GM19468 (cell line): ENCODE data around the gene SLC22A31.

ENCODE experiments used
- ATAC-seq: cut with Tn5 transposase; IDR thresholded peaks from one replicate; pipeline ENCODE4 v1.9.1; 2021; ENCODE audit warnings: mild to moderate bottlenecking, moderate library complexity, moderate number of reproducible peaks; ENCODE audit not compliant: unreplicated experiment; ENCODE audit errors: extremely low read depth

Gene SLC22A31

DNA sequence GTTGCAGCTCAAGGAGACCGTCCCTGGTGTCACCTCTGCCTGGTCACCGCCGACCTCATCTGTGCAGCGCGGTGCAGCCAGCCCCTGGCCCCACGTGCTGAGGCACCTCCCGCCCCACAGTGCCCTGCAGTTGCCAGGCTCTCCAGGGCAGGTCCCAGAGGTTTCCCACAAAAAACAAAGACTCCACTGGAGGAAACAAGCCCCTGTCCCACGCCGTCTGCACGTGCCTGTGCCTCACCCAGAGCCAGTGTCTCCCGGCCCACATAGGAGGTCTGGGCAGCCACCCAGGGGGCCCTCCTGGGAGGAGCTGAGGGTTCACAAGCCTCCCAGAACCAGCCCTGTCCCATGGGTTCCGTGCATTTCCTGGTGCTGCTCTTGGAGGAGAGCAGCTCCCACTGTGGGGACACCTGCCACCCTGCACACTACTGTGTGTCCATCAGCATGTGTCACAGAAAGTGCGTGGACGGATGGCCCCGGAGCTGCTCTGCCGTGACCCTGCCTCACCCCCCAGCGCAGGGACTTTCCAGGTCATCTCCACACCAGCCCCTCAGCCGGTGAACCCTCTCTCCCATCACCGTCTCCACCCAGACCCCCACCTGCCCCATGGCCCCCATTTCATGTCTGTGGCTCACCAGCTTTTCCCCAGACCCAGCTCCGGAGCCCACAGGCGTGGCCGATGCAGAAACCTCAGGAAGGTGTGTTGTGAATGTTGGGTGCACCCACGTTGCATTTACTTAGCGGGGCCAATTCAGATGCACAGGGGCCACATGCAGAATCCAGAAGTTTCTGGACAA lies 45.8 kb downstream of the SLC22A31 start:
- ATAC-seq = no peak

DNA sequence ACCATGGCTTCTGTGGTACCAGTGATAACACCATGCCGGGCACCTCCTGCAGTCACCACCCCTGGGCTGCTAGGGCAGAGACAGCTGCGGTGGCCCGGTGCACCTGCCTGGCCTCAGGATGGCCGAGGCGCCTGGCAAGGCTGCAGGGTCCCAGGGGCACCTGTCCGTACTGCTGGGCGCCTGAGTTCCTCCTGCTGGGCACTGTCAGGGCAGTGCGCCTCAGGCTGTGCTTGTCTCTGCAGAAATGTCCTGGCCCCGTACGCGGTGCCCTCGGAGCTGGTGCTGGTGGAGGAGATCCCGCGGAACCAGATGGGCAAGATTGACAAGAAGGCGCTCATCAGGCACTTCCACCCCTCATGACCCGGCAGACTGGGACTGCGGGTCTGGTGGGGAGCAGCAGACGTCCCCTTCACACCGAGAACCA lies 46.5 kb downstream of the SLC22A31 start:
- ATAC-seq = no peak

DNA sequence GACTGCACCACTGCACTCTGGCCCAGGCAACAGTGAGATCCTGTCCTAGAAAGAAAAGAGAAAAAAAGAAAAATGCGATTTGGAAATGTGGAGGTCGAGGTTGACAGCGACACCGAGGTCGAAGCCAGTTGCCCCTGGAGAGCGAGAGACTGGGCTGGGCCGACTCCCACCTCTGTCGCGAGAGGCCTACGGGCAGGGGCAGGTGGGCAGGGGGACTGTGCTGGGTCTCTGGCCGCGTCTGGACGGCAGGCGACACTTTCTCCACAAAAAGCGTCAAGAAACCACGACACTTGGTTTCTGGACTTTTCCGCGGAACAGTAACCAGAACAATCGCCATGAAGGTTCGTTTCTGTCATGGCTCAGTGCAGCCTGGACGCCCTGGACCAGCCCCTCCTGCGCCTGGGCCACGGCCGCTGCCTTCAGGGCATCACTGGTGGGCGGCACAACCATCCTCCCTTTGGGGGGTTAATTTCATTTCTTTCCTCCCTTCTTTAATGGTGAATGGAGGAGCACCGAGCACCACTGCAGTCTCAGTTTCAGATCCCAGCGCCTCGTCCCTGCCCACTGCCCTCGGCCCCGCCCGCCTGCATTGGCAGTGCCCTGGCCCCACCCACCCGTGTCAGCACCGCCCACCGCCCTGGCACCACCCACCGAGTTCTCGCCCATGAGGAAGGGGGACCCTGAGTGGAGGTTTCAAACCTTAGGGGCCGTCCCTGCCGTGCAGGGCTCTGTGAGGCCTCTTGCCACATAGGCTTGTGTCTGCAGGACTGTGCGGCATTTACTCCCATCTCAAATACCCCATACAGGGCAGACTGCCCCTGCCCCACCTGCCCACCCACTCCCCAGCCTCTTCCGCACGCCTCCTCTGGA lies 47.3 kb downstream of the SLC22A31 start:
- ATAC-seq = no peak

DNA sequence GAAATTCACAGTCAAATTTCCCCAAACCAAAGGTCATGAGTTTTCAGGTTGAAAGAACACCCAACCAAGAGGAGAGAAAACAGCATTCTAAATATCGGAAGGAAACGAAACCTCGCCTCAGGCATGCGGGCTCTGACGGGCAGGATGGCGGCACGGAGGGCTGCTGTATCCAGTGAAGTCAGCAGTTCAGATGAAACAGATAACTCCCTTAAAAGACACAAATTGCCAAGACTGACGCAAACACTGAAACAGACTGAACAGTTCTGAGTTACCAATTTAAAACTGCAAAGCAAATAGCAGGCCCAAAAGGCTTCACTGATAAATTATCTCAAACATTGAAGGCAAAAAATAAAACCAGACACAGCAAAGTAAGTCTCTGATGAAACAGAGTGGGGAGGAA lies 49.4 kb downstream of the SLC22A31 start:
- ATAC-seq = no peak

DNA sequence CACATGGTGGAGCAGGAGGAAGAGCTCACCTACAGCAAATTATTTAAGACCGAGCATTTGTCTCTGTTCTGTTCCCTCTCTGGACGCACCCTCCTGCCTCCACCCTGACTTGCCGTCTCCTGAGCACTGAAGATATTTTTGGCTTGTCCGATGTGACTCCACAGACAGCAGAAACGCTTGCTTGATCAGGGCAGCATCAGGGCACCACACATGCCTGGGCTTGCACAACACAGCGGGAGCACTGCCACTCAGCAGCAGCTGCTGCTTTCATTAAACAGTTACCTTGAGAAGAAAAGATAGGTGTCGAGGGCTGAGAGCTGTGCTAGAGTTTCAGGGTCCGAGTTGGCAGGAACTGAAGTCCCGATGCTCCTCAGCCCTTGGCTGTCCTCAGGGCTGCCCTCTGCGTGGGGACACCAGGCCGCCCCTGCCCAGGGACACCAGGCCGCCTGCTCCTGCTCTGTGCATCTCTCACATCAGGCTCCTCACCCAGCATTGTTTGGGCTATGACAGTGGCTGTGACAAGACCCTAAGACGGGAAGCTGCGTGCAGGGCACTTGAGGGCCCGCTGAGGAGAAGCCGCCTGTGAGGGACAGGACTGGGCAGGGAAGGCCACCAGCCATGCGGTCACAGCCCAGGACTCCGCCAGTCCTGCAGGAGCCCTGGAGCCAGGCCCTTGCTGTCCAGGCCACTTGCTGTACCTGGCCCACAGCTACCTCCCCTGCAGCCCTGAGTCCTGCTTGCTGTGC lies 50.1 kb downstream of the SLC22A31 start:
- ATAC-seq = no peak

DNA sequence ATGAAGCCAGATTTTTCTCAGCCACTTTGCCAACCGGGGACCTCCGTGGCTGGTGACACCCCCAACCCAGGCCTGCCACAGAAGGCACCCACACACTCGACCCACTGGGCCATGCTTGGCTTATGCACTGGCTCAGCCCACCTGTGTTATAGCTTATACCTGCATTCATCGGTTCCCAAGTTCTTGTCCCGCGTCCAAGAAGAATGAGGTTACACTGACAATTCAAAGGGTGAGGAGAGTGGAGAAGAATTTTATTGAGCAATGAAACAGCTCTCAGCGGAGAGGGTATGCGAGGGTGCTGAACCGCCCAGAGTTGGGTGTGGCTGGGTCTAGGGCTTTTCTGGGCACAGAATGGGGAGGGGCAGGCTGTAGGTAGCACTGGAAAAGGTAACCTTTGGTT lies 51.0 kb downstream of the SLC22A31 start:
- ATAC-seq = no peak

DNA sequence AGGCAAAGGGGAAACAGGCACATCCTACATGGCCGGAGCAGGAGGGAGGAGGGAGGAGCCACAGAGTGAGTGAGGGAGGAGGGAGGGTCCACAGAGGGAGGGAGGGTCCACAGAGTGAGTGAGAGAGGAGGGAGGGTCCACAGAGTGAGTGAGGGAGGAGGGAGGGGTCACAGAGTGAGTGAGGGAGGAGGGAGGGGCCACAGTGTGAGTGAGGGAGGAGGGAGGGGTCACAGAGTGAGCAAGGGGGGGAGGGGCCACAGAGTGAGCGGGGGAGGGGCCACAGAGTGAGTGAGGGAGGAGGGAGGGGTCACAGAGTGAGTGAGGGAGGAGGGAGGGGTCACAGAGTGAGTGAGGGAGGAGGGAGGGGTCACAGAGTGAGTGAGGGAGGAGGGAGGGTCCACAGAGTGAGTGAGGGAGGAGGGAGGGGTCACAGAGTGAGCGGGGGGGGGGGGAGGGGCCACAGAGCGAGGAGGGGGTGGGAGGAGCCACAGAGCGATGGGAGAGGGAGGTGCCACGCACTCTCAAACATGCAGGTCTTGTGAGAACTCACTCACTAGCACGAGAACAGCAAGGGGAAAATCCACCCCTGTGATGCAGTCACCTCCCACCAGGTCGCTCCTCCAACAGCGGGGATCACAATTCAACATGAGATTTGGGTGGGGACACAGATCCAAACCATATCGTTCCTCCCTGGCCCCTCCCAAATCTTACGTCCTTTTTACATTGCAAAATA lies 53.1 kb downstream of the SLC22A31 start:
- ATAC-seq = no peak

DNA sequence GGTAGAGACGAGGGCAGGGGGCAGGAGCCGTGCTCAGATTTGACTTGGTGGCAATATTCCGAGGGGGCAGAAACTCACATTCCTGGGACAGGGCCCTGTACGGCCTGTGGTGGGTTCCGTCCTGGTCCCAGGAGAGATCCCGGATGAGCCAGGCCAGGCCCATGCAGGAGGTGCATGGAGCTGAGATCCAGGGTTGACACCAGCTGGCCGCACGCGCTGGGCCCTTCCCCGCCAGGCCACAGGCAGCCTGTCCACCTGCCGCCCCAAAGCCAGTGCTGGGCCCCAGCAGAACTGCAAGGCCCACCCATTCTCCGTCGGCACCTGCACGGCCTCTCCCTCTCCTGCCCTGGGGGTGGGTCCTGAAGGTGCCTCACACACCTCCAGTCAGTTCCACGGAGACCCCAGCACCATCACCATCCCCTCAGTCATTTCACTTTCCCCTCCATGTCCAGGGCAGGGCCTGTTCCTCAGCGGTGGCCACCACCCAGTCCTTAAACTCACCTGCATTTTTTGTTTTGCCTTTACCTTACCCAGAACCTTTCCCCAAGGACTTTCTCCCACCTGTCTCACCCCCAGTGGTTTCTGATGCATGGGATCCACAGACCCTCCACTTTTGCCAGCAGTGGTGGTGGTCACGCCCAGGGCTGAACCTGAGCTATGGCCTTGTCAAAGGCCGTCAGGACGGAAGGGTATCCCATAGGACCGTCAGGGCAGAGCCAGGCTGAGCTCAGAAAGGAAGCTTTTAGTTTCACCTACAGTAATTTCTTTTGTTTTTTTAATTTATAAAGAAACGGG lies 53.9 kb downstream of the SLC22A31 start:
- no peak for ATAC-seq
